Mesenteric fat pad (tissue), 1 donor: Measurements from ENCODE around the gene UPF1. TPM values are rescaled to one million over a fixed set of nuclear protein-coding genes. Genes with fewer than 3 reads are reported as not detected.

ENCODE experiments used
- DNase-seq: peaks from one replicate; pipeline ENCODE4 v3.0.0-alpha.2; 2020; ENCODE audit warnings: low spot score
- total RNA-seq: library from RNA; stranded (reverse); fragmentation: NEBNext Ultra II Directional; extraction: Animal tissue kit (Norgen Biotek cat#: 25700); gene quantifications from one replicate; pipeline ENCODE4 v1.2.1, GENCODE V29; 2021
- donor health status: DM: yes; HTN: yes; CAD: no.

The UPF1 gene
- total RNA-seq, 1 donor from 2014 or later: 53.8 TPM

- DNase-seq: no peak
These were observed 24.1 kb downstream of the UPF1 start for GRCh38 chr19:18855647-18856384.

- DNase-seq: no peak
These were observed 24.8 kb downstream of the UPF1 start for GRCh38 chr19:18856385-18857126.

GRCh38 chr19:18857223-18857622 is 25.5 kb downstream of the UPF1 start:
- DNase-seq: no peak

GRCh38 chr19:18858906-18859646 is 27.3 kb downstream of the UPF1 start:
- no peak for DNase-seq

- no peak for DNase-seq
These were observed 28.0 kb downstream of the UPF1 start for GRCh38 chr19:18859676-18860301.

GRCh38 chr19:18860302-18860700 is 28.5 kb downstream of the UPF1 start:
- DNase-seq: no peak

- DNase-seq: no peak
These were observed 29.0 kb downstream of the UPF1 start for GRCh38 chr19:18860725-18861124.

GRCh38 chr19:18861235-18861634 is 29.5 kb downstream of the UPF1 start:
- DNase-seq: no peak

GRCh38 chr19:18861917-18862316 is 30.2 kb downstream of the UPF1 start:
- no peak for DNase-seq

- no peak for DNase-seq
These were observed 31.4 kb downstream of the UPF1 start for GRCh38 chr19:18862976-18863842.

- no peak for DNase-seq
These were observed 32.1 kb downstream of the UPF1 start for GRCh38 chr19:18863843-18864362.

GRCh38 chr19:18865106-18865972 is 33.6 kb downstream of the UPF1 start:
- DNase-seq: no peak

GRCh38 chr19:18865973-18866799 is 34.4 kb downstream of the UPF1 start:
- no peak for DNase-seq

GRCh38 chr19:18866800-18867123 is 35.0 kb downstream of the UPF1 start:
- no peak for DNase-seq

GRCh38 chr19:18867199-18867598 is 35.4 kb downstream of the UPF1 start:
- DNase-seq: no peak

GRCh38 chr19:18867751-18868150 is 36.0 kb downstream of the UPF1 start:
- DNase-seq: no peak

GRCh38 chr19:18868380-18869022 is 36.7 kb downstream of the UPF1 start:
- no peak for DNase-seq

GRCh38 chr19:18869023-18869618 is 37.4 kb downstream of the UPF1 start:
- no peak for DNase-seq
